Esophagus mucosa (tissue), 1 donor: ENCODE data around the gene C2orf74. TPM values are rescaled to one million over a fixed set of nuclear protein-coding genes. Genes with fewer than 3 reads are reported as not detected.
"Not testable (repeated sequence)": the region's sequence is repeated elsewhere in the genome, so short reads cannot be mapped to it uniquely, and the experiment has no call there.

ENCODE experiments used
- ATAC-seq: fragments of 200-7000 bp; cut with Tn5 transposase; one replicate; pipeline ENCODE4 v1.9.1; 2020
- total RNA-seq: library from RNA; stranded (reverse); gene quantifications from one replicate; pipeline ENCODE4 v1.2.4, GENCODE V29; 2023
- donor health status: DM: yes; HTN: yes; CAD: no.

C2orf74 gene
- 2.9 TPM for total RNA-seq

- ATAC-seq: no peak
Measured at GRCh38 chr2:61161888-61162287, at the start of gene C2orf74. C2orf74 (plus strand) TSS chr2:61162188; CDS start chr2:61162515, 327 bp downstream.

- no peak for ATAC-seq
Measured at GRCh38 chr2:61114147-61114546, 47.8 kb upstream of the C2orf74 start.

DNA sequence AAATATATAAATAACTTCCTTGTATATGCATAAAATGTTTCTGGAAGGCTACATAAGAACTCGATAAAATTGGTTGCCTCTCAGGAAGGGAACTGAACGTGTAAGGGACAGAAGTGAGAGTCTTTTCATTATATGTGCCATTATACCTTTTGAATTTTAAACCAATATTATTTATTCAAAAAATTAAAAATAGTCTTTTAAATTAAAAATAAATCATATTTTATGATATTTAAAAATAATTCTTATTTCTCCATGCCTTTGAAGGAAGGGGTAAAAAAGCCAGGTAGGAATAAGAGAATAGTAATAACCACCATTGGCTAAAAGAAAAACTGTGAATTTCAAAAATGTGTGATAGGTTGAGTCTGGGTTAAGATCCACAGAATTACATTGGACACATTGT, 45.7 kb upstream of the C2orf74 start:
- no peak for ATAC-seq

- ATAC-seq: no peak
Measured at GRCh38 chr2:61117534-61117933, 44.5 kb upstream of the C2orf74 start.

GRCh38 chr2:61125123-61125710, 36.8 kb upstream of the C2orf74 start:
- ATAC-seq: no peak

GRCh38 chr2:61125798-61126197, 36.2 kb upstream of the C2orf74 start:
- no peak for ATAC-seq

- ATAC-seq: not testable (repeated sequence)
Measured at GRCh38 chr2:61128122-61128521, 33.9 kb upstream of the C2orf74 start.

DNA sequence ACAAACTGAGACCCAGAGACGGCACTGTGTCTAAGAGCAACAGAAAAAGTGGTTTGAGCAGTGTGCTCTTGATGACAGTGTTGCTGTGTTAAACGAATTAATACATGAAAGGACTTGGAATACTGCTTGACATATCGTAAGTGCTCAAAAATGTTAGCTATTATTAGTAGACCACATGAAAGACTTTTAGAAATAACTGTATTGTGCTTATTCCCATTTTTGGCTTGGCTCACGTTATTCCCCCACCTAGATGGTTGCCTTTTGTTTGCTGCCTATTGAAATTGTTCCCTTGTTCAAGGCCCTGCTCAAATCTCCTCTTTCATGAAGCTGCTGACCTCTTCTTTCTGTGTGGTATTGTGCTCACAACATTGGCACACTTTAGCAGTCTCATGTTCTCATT, 27.8 kb upstream of the C2orf74 start:
- ATAC-seq: no peak

GRCh38 chr2:61135510-61135909, 26.5 kb upstream of the C2orf74 start:
- ATAC-seq: no peak

- no peak for ATAC-seq
Measured at GRCh38 chr2:61138859-61139258, 23.1 kb upstream of the C2orf74 start.

- ATAC-seq: no peak
Measured at GRCh38 chr2:61141151-61141550, 20.8 kb upstream of the C2orf74 start.

- ATAC-seq: peak; percentile 99
Measured at GRCh38 chr2:61144697-61145268, 17.2 kb upstream of the C2orf74 start.

DNA sequence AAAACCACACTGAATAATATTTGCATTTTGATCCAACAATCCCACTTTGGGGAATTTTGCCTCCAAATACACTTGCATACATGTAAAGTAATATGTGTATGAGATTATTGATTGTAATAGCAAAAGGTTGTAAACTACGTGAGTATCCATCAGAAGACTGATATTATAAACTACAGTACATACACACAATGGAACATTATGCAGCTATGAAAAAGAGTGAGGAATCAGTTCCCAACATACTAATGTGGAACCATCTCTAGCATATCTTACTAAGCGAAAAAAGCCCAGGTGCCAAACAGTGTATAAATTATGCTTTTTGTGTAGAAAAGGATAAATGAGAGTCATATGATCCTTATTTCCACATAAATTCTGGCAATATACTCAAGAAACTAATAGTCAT, 16.0 kb upstream of the C2orf74 start:
- ATAC-seq: no peak

- ATAC-seq: not testable (repeated sequence)
Measured at GRCh38 chr2:61148091-61148490, 13.9 kb upstream of the C2orf74 start.

- no peak for ATAC-seq
Measured at GRCh38 chr2:61149074-61149473, 12.9 kb upstream of the C2orf74 start.

DNA sequence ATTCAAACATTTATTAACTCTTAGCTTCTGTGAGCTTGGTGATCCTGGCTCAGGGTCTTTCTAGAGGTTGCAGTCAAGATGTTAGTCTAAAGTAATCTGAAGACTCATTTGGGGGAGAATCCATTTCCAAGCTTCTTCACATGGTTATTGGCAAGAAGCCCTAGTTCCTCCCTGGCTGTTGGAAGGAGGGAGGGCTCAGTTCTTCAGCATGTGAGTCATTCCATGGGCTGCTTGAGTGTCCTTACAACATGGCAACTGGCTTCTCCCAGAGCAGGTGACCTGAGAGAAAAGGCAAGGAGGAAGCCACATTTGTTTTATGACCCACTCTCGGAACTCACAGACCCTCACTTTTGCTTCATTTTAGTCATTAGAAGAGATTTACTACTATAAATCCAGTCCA, 10.6 kb upstream of the C2orf74 start:
- ATAC-seq: no peak

- no peak for ATAC-seq
Measured at GRCh38 chr2:61157371-61158003, 4.5 kb upstream of the C2orf74 start.

DNA sequence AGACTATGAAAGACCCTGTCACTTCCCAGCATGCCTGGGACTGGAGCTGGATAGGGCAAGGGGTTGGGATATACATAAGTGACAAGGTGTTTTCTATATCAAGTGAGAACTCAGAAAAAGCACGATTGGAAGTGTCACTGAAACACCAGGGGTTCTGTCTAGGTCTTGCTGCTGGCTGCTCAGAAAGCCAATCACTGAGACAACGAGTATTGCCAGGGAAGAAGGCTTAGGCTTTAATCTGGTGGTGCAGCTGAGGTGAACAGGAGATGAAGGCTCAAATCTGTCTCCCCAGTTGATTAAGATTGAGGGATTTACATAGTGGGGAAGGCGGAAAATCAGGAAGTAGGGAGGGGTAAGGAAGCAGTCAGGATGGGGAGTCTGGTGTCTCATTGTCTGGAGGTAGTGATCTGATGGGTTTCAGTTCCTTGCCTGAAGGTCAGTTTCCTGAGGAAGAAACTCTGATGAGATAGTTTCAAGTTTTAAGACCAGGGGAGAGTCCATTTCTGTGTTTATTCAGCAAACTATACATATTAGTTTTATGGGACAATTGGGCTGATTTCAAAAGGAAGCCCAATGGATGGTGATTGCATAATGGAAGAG, 3.5 kb upstream of the C2orf74 start:
- ATAC-seq: no peak

DNA sequence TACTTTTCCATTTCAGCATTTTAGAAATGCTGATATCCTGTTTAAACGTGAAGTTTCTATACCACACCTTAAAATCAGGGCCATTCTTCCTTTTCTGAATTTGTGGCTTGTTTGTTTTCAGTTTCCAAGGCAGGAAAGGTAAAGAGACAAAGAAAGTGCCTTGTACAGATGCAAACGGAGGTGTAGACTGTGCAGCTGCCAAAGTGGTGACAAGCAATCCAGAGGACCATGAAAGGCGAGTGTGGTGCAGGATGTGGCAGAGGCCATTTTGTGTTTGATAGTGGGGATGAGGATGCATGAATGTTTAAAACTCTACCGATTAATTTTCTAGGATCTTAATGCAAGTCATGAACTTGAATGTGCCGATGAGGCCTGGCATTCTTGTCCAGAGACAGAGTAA, 733 bp downstream of the C2orf74 start:
- no peak for ATAC-seq

DNA sequence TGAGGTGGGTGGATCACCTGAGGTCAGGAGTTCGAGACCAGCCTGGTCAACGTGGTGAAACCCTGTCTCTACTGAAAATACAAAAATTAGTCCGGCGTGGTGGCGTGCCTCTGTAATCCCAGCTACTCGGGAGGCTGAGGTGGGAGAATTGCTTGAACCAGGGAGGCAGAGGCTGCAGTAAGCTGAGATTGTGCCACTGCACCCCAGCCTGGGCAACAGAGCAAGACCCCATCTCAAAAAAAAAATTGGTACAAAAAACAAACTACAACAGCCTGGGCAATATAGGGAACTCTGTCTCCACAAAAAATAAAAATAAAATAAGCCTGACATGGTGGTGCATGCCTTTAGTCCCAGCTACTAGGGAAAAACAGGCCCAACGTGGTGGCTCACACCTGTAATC, 3.1 kb downstream of the C2orf74 start:
- not testable (repeated sequence) for ATAC-seq

GRCh38 chr2:61165946-61166345, 4.0 kb downstream of the C2orf74 start:
- ATAC-seq: no peak

- ATAC-seq: no peak
Measured at GRCh38 chr2:61167579-61167978, 5.6 kb downstream of the C2orf74 start.

GRCh38 chr2:61172671-61173070, 10.7 kb downstream of the C2orf74 start:
- no peak for ATAC-seq

GRCh38 chr2:61173116-61173515, 11.1 kb downstream of the C2orf74 start:
- ATAC-seq: no peak
